ENCODE data around the gene ATG16L1. TPM values are rescaled to one million over a fixed set of nuclear protein-coding genes. Genes with fewer than 3 reads are reported as not detected.

The ATG16L1 gene
- total and polyA plus RNA-seq, 2 experiments from 2014 or later: 15.3 to 37.9 TPM

DNA sequence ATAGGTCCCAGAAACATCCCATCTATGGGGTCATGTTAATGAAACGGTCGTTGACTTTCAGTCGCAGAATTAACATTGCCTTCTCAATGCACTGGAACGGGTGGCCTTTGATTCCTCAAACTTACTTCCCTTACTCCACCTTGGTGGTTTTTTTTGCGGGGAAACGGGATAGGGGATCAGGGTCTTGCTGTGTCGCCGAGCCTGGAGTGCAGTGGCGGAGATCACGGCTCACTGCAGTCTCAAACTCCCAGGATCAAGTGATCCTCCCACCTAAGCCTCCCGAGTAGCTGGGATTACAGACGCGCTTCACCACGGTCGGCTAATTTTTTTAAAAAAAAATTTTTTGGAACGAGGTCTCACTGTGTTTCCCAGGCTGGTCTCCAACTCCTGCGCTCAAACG lies 754 bp downstream of the ATG16L1 start (continued):
- TF ChIP-seq, protein P1, sequence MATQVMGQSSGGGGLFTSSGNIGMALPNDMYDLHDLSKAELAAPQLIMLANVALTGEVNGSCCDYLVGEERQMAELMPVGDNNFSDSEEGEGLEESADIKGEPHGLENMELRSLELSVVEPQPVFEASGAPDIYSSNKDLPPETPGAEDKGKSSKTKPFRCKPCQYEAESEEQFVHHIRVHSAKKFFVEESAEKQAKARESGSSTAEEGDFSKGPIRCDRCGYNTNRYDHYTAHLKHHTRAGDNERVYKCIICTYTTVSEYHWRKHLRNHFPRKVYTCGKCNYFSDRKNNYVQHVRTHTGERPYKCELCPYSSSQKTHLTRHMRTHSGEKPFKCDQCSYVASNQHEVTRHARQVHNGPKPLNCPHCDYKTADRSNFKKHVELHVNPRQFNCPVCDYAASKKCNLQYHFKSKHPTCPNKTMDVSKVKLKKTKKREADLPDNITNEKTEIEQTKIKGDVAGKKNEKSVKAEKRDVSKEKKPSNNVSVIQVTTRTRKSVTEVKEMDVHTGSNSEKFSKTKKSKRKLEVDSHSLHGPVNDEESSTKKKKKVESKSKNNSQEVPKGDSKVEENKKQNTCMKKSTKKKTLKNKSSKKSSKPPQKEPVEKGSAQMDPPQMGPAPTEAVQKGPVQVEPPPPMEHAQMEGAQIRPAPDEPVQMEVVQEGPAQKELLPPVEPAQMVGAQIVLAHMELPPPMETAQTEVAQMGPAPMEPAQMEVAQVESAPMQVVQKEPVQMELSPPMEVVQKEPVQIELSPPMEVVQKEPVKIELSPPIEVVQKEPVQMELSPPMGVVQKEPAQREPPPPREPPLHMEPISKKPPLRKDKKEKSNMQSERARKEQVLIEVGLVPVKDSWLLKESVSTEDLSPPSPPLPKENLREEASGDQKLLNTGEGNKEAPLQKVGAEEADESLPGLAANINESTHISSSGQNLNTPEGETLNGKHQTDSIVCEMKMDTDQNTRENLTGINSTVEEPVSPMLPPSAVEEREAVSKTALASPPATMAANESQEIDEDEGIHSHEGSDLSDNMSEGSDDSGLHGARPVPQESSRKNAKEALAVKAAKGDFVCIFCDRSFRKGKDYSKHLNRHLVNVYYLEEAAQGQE (IDR thresholded peaks at IDR 0.05; ENCODE audit: unreplicated experiment): no peak
- no peak for TF ChIP-seq POLR2AphosphoS5 (IDR thresholded peaks at IDR 0.05; ENCODE audit: low read depth)
- no peak for TF ChIP-seq CTCF (conservative IDR thresholded peaks at IDR 0.05; ENCODE audit: low read depth in 2 of 2)
- no peak for TF ChIP-seq JUNB (IDR thresholded peaks at IDR 0.05; ENCODE audit: unreplicated experiment)
- TF ChIP-seq, protein P2, sequence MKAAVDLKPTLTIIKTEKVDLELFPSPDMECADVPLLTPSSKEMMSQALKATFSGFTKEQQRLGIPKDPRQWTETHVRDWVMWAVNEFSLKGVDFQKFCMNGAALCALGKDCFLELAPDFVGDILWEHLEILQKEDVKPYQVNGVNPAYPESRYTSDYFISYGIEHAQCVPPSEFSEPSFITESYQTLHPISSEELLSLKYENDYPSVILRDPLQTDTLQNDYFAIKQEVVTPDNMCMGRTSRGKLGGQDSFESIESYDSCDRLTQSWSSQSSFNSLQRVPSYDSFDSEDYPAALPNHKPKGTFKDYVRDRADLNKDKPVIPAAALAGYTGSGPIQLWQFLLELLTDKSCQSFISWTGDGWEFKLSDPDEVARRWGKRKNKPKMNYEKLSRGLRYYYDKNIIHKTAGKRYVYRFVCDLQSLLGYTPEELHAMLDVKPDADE (IDR thresholded peaks at IDR 0.05): no peak

DNA sequence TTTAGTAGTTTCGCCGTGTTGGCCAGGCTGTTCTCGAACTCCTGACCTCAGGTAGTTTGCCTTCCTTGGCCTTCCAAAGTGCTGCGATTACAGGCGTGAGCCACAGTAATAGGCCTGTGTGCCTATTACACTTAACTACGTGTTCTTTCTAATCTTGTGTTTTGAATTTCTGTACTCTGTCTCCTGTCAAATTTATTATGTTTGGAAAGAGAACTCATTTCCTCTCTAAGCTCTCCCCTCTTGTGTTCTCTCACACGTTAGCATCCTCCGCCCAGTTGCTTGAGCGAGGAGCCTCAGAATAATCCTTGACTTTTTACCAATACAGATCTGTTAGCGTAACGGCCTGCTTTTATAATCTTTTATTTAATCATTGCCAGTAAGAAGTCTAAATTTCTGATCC lies 3.7 kb downstream of the ATG16L1 start:
- H4K20me1 ChIP-seq (replicated peaks; ENCODE audit: insufficient read depth): peaks cover 43% of the 10 kb centered on the region
- DNase-seq (ENCODE audit: low spot score) (no peak), ATAC-seq (no peak)
- H3K4me1 ChIP-seq (ENCODE audit: insufficient read depth): 0 out of 2 replicates have a peak, but pooled peaks cover 4% of the 10 kb centered on the region
- H3K4me2 ChIP-seq: no peak overlapping the region
- no peaks in the 10 kb centered on the region for H3K27me3 ChIP-seq (ENCODE audit: insufficient read depth)
- Mint-ChIP-seq H3K4me1 (peaks cover 5% of the 10 kb centered on the region; the same call in 2 of the 3 replicates), H3K9me3 (peaks cover 12% of the 10 kb centered on the region), H3K27ac (no peak overlapping the region), H3K27me3 (ENCODE audit: insufficient read depth, low read depth, poor library complexity) (peaks cover 5% of the 10 kb centered on the region), H3K36me3 (ENCODE audit: low read depth) (peaks cover 67% of the 10 kb centered on the region), H3K4me3 (no peak overlapping the region)
- peaks cover 78% of the 10 kb centered on the region for H3K79me2 ChIP-seq (replicated peaks; ENCODE audit: insufficient read depth)
- no peaks in the 10 kb centered on the region for H3F3A ChIP-seq (replicated peaks; ENCODE audit: low read depth)
- no peak overlapping the region for H2AFZ ChIP-seq
- no peak overlapping the region for H3K27ac ChIP-seq (ENCODE audit: low read depth)
- TF ChIP-seq EZH2 (IDR thresholded peaks at IDR 0.05; ENCODE audit: low read depth, unreplicated experiment) (no peak), ZNF114 (CRISPR knock-in tag; IDR thresholded peaks at IDR 0.05) (no peak), CTCF (conservative IDR thresholded peaks at IDR 0.05; ENCODE audit: low read depth in 2 of 2) (no peak), ZNF331 (CRISPR knock-in tag; IDR thresholded peaks at IDR 0.05; ENCODE audit: low read depth) (no peak), POLR2AphosphoS5 (IDR thresholded peaks at IDR 0.05; ENCODE audit: low read depth) (no peak)
- no peak overlapping the region for H3K4me3 ChIP-seq
- H3K9me2 ChIP-seq (ENCODE audit: insufficient read depth): no peaks in the 10 kb centered on the region
- H3K36me3 ChIP-seq (ENCODE audit: insufficient read depth): peaks cover 36% of the 10 kb centered on the region
